Right lobe of liver (tissue), 4 donors: Measurements from ENCODE around the gene CEMIP2.

ENCODE experiments used
- CTCF ChIP-seq, 4 donors: fragments of 200-600 bp in 3 of 4; fragments of 450-650 bp in 1 of 4; IDR thresholded peaks; one replicate each; pipeline versions ENCODE4 v1.5.1 to v1.8.0; 2016 to 2022; ENCODE audit warnings: antibody characterized with exemption in 4 of 4, mild to moderate bottlenecking in 2 of 4
- POLR2A ChIP-seq: fragments of 450-650 bp; IDR thresholded peaks from one replicate; pipeline ENCODE4 v1.6.1; 2017; ENCODE audit warnings: antibody characterized with exemption, mild to moderate bottlenecking
- donor health status: DM: no; HTN: no; CAD: no.
- donor health status: DM: no; HTN: no; CAD: no.
- donor health status: DM: no; HTN: yes; CAD: no.

GRCh38 chr9:71791875-71792274 lies 23.6 kb upstream of the CEMIP2 start:
- TF ChIP-seq CTCF (IDR thresholded peaks at IDR 0.05) (no peak), POLR2A (no peak)
